ENCODE measurements around the gene GXYLT2. TPM values are rescaled to one million over a fixed set of nuclear protein-coding genes. Genes with fewer than 3 reads are reported as not detected.

The GXYLT2 gene
- total and polyA plus RNA-seq, 7 donors: 1.4 to 17.4 (median 6.8) TPM

DNA sequence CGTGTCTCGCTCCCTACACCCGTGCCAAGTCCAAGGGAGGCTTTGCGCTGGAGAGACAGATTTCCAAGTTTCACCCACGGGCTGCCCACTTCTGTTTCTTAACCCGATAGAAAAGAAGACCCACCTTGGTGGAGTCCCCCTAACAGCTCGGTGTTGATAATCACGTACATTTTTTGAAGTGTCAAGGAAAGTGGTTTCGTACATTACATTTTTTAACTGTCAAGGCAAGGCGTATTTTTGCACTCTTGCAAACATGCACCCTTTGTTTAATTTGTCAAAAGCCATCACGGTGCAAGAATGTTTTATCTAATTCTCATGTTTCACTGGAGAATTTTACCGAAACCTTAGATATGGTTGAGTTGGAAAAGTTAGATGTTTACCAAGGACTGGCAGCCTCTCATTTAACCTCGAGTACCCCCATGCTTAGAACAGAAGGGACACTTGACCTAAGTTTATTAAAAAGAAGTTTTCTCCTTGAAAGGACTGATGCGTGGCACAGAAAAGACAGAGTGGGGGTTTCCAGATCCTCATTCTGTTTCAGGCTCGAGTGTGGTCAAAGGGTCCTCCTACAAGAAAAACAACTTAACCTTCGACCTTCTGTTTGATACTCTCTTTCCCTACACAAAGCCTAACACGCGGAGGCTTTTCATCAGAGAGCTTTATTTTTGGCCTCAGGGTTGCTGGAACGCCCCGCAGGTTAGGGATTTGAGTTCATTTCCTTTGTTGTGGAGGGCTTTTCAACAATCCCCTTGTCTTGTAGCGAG is 882 bp downstream of the GXYLT2 start:
- Histone ChIP-seq H3K9me3 (no peaks in the 10 kb centered on the region), H3K27ac (peak overlapping the region; percentile 63 to 70 (median 68)), H3K4me1 (peaks cover 0 to 24% (median 17%) of the 10 kb centered on the region in 4 donors), H3K27me3 (no peaks in the 10 kb centered on the region), H3K36me3 (no peaks in the 10 kb centered on the region), H3K4me3 (peak overlapping the region; percentile 37 to 55 (median 50))
- intact Hi-C loops (cut with DNase I): loop anchor here (5.0 kb wide), 2 partner anchors 49 to 109 kb away; partner anchors contain the start of gene PPP4R2
- 8 to 19% methylated on average over 21 of the region's 21 CpGs for WGBS, 2 donors
- no peak for TF ChIP-seq EP300 (IDR thresholded peaks at IDR 0.05)
- no peak for TF ChIP-seq POLR2A (IDR thresholded peaks at IDR 0.05)
- TF ChIP-seq CTCF (IDR thresholded peaks at IDR 0.05): no peak
- TF ChIP-seq POLR2AphosphoS5 (IDR thresholded peaks at IDR 0.05): no peak
- DNase-seq: no peak

DNA sequence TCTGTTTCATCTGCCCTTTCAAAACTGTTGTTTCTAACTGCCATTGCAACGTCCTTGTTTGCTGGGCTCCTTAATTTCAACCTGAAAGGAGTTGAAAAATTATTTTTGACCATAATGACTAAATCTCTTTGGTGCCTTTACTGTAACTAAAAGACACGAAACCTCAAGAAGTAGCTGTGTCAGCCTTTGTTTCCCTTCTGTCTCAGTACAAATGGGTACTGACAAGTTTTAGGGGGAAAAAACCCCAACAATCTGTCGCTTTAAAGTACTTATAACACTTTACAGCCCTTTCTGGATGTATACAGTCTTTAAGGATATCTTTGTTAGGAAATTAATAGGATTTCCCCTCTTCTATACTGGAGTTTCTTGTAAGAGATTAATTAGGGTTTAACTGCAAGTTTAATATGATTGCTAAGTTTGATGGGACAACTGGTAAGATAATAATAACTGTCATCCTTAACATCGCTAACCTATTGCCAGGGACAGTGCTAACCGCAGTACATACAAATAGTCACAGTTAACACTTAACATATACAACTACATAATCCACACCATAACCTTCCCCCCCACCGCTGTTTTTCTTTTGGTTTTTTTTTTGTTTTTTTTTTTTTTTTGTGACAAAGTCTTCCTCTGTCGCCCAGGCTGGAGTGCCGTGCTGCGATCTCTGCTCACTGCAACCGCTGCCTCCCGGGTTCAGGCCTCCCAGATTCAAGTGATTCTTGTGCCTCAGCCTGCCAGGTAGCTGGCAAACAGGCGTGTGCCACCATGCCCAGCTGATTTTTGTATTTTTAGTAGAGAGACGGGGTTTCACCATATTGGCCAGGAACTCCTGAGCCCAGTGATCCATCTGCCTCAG is 1.7 kb downstream of the GXYLT2 start:
- Histone ChIP-seq H3K27me3 (no peaks in the 10 kb centered on the region), H3K36me3 (no peaks in the 10 kb centered on the region), H3K9me3 (no peaks in the 10 kb centered on the region), H3K4me3 (peak overlapping the region in 1 of 4 donors; percentile 55), H3K27ac (peak overlapping the region; percentile 63 to 70 (median 68)), H3K4me1 (peaks cover 0 to 24% (median 17%) of the 10 kb centered on the region in 4 donors)
- intact Hi-C loops (cut with DNase I): loop anchor here (5.0 kb wide), 3 partner anchors 42 to 108 kb away; partner anchors contain the start of genes PPP4R2 and SHQ1
- DNase-seq: no peak
- no peak for TF ChIP-seq POLR2AphosphoS5 (IDR thresholded peaks at IDR 0.05)
- no peak for TF ChIP-seq CTCF (IDR thresholded peaks at IDR 0.05)
- no peak for TF ChIP-seq EP300 (IDR thresholded peaks at IDR 0.05)
- no peak for TF ChIP-seq POLR2A (IDR thresholded peaks at IDR 0.05)
- 76 to 82% methylated on average over 13 of the region's 13 CpGs for WGBS, 2 donors

GRCh38 chr3:72890166-72890925 is 2.5 kb downstream of the GXYLT2 start:
- TF ChIP-seq POLR2A (IDR thresholded peaks at IDR 0.05) (no peak), EP300 (IDR thresholded peaks at IDR 0.05) (no peak), CTCF (IDR thresholded peaks at IDR 0.05) (no peak), POLR2AphosphoS5 (IDR thresholded peaks at IDR 0.05) (no peak)
- intact Hi-C loops (cut with DNase I): loop anchor here (5.0 kb wide), 1 partner anchor 43 kb away; the partner anchor contains the start of gene SHQ1
- whole genome bisulfite sequencing, 2 donors: 84 to 88% methylated on average over 10 of the region's 10 CpGs
- H3K4me1 ChIP-seq: peaks cover 0 to 24% (median 17%) of the 10 kb centered on the region in 4 donors
- no peak for DNase-seq
- no peaks in the 10 kb centered on the region for H3K27me3 ChIP-seq
- H3K4me3 ChIP-seq: no peak overlapping the region
- H3K9me3 ChIP-seq: no peaks in the 10 kb centered on the region
- no peaks in the 10 kb centered on the region for H3K36me3 ChIP-seq
- H3K27ac ChIP-seq: peak overlapping the region; percentile 29 to 69 (median 63)

GRCh38 chr3:72891053-72891855 is 3.4 kb downstream of the GXYLT2 start:
- no peaks in the 10 kb centered on the region for H3K27me3 ChIP-seq
- H3K4me1 ChIP-seq: peaks cover 0 to 24% (median 17%) of the 10 kb centered on the region in 4 donors
- peak; percentile 81 for DNase-seq
- TF ChIP-seq CTCF (IDR thresholded peaks at IDR 0.05) (no peak), POLR2A (IDR thresholded peaks at IDR 0.05) (no peak), EP300 (IDR thresholded peaks at IDR 0.05) (no peak), POLR2AphosphoS5 (IDR thresholded peaks at IDR 0.05) (peak in 3 of 4 donors; percentile 23 to 53 (median 41))
- no peaks in the 10 kb centered on the region for H3K36me3 ChIP-seq
- peak overlapping the region; percentile 29 to 69 (median 55) for H3K27ac ChIP-seq
- WGBS, 2 donors: 10 to 42% methylated on average over 8 of the region's 8 CpGs
- intact Hi-C loops (cut with DNase I): loop anchor here (5.0 kb wide), 1 partner anchor 44 kb away; the partner anchor contains the start of gene SHQ1
- no peak overlapping the region for H3K4me3 ChIP-seq
- no peaks in the 10 kb centered on the region for H3K9me3 ChIP-seq

All from sigmoid colon (tissue), 7 donors.